Sigmoid colon (tissue), 7 donors: ENCODE measurements around the gene DHRS7. TPM values are rescaled to one million over a fixed set of nuclear protein-coding genes. Genes with fewer than 3 reads are reported as not detected.

ENCODE experiments used
- DNase-seq: peaks from one replicate; pipeline ENCODE4 v3.0.0-alpha.2; 2019
- H3K27ac ChIP-seq, 4 donors: fragments of 200-600 bp; sonication (generic); one replicate each; pipeline ENCODE4 v1.5.1; 2016 to 2019; ENCODE audit warnings: mild to moderate bottlenecking in 1 of 4
- H3K27me3 ChIP-seq, 3 donors: fragments of 200-600 bp; sonication (generic); one replicate each; pipeline ENCODE4 v1.5.1; 2019; ENCODE audit warnings: mild to moderate bottlenecking in 1 of 3
- H3K36me3 ChIP-seq, 4 donors: fragments of 200-600 bp; sonication (generic); one replicate each; pipeline ENCODE4 v1.5.1; 2016 to 2019
- H3K4me1 ChIP-seq, 4 donors: fragments of 200-600 bp; sonication (generic); one replicate each; pipeline ENCODE4 v1.5.1; 2017 to 2019
- H3K4me3 ChIP-seq, 4 donors: fragments of 200-600 bp; sonication (generic); one replicate each; pipeline ENCODE4 v1.5.1; 2017 to 2019; ENCODE audit warnings: mild to moderate bottlenecking in 2 of 4, moderate library complexity in 1 of 4
- H3K9me3 ChIP-seq, 4 donors: fragments of 200-600 bp in 3 of 4; sonication (generic) in 3 of 4; one replicate each; pipeline versions ENCODE4 v1.5.1 to v1.6.1; 2013 to 2019
- EP300 ChIP-seq, 4 donors: sonication (generic); formaldehyde crosslinking; IDR thresholded peaks; one replicate each; pipeline ENCODE4 v1.6.1; 2017; ENCODE audit warnings: antibody characterized with exemption in 4 of 4
- POLR2A ChIP-seq, 2 donors: fragments of 450-650 bp; IDR thresholded peaks; one replicate each; pipeline ENCODE4 v1.6.1; 2016; ENCODE audit warnings: antibody characterized with exemption in 2 of 2, mild to moderate bottlenecking in 2 of 2, moderate library complexity in 2 of 2
- POLR2AphosphoS5 ChIP-seq, 4 donors: sonication (generic); formaldehyde crosslinking; IDR thresholded peaks; one replicate each; pipeline ENCODE4 v1.6.1; 2017; ENCODE audit warnings: antibody characterized with exemption in 4 of 4
- WGBS, 2 donors: extraction: QIAGEN DNeasy Blood & Tissue Kit; methylation state at CpG; one replicate each; pipeline ENCODE4 v1.1.7; 2013; 5-methylcytosine and 5-hydroxymethylcytosine counted together
- intact Hi-C: fragments of 100-400 bp; cut with DNase I; formaldehyde crosslinking; loops from one replicate; pipeline ENCODE4 v1.15.1; 2023
- polyA plus RNA-seq, 3 donors: library from polyadenylated mRNA; stranded (reverse); fragments of 200-250 nt; gene quantifications; one replicate each; pipeline ENCODE4 v1.2.3, GENCODE V29; 2013
- total RNA-seq, 4 donors: library from RNA; depleted of rRNA; stranded (reverse); fragments of >200 nt; gene quantifications; one replicate each; pipeline ENCODE4 v1.1.0, GENCODE V29; 2016
- TF ChIP-seq, protein P1 (sequence below), 4 experiments: fragments of 450-650 bp in 3 of 4; fragments of 200-600 bp in 1 of 4; IDR thresholded peaks; one replicate each; pipeline ENCODE4 v1.5.1; 2016 to 2019; ENCODE audit warnings: antibody characterized with exemption in 4 of 4, mild to moderate bottlenecking in 3 of 4, moderate library complexity in 2 of 4
- donor health status: healthy with polysubstance abuse.
- donor health status: Bipolar disorder and iron deficiency.
- donor health status: healthy.

DHRS7 gene
- total and polyA plus RNA-seq, 7 donors = 18.0 to 70.9 (median 49.2) TPM

DNA sequence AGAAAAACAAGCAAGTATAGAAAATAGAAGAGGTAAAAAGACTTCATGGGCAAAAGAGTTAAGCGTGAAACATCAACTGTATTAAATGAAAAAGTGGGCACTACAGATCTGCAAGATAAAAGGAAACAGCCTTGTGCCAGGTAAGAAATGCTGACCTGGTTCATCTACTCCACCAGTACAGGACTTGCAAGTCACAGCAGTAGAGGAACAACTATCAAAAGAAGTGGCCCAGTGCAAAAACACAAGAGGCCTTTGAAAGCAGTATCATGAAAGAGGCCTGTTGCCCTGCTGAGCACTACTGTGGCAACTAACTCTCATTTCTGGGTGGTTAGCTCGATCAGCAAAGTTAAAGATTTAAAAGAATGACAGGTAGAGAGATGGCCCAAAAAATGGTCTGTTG, 10.5 kb downstream of the DHRS7 start:
- intact Hi-C loops = no loop called here
- TF ChIP-seq POLR2AphosphoS5 (IDR thresholded peaks at IDR 0.05) (no peak), EP300 (IDR thresholded peaks at IDR 0.05) (no peak), POLR2A (IDR thresholded peaks at IDR 0.05) (no peak)
- TF ChIP-seq, protein P1, sequence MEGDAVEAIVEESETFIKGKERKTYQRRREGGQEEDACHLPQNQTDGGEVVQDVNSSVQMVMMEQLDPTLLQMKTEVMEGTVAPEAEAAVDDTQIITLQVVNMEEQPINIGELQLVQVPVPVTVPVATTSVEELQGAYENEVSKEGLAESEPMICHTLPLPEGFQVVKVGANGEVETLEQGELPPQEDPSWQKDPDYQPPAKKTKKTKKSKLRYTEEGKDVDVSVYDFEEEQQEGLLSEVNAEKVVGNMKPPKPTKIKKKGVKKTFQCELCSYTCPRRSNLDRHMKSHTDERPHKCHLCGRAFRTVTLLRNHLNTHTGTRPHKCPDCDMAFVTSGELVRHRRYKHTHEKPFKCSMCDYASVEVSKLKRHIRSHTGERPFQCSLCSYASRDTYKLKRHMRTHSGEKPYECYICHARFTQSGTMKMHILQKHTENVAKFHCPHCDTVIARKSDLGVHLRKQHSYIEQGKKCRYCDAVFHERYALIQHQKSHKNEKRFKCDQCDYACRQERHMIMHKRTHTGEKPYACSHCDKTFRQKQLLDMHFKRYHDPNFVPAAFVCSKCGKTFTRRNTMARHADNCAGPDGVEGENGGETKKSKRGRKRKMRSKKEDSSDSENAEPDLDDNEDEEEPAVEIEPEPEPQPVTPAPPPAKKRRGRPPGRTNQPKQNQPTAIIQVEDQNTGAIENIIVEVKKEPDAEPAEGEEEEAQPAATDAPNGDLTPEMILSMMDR (IDR thresholded peaks at IDR 0.05) = no peak
- peaks cover 0 to 14% (median 9%) of the 10 kb centered on the region in 4 donors for H3K4me1 ChIP-seq
- H3K36me3 ChIP-seq = peaks cover 0 to 35% (median 7%) of the 10 kb centered on the region in 4 donors
- DNase-seq = no peak
- 79 to 89% methylated on average over 2 of the region's 2 CpGs for WGBS, 2 donors
- no peaks in the 10 kb centered on the region for H3K9me3 ChIP-seq
- no peak overlapping the region for H3K4me3 ChIP-seq
- no peaks in the 10 kb centered on the region for H3K27me3 ChIP-seq
- H3K27ac ChIP-seq = no peak overlapping the region

DNA sequence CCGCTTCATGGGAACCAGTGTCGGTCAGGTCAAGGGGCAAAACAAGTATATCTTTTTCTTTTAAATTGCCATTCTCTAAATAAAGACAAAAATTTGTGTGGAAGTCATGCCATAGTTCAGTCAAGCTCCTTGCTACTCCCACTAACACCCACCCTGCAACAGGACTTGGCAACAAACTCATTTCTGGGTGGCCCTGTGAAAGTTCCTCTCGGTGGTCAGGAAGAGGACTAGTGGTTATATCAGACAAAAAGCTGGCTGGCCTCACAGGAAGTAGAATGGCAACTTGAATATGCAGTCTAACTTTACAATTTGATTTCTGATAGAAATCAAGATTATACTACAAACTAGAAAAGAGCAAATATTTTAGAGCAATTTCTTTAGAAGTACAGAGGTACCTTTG, 11.2 kb downstream of the DHRS7 start:
- Histone ChIP-seq H3K36me3 (peaks cover 0 to 42% (median 7%) of the 10 kb centered on the region in 4 donors), H3K27ac (no peak overlapping the region), H3K4me3 (no peak overlapping the region), H3K4me1 (peaks cover 0 to 14% (median 9%) of the 10 kb centered on the region in 4 donors), H3K9me3 (no peaks in the 10 kb centered on the region), H3K27me3 (no peaks in the 10 kb centered on the region)
- intact Hi-C loops = no loop called here
- TF ChIP-seq, protein P1 (IDR thresholded peaks at IDR 0.05) = no peak
- TF ChIP-seq EP300 (IDR thresholded peaks at IDR 0.05) = no peak
- TF ChIP-seq POLR2A (IDR thresholded peaks at IDR 0.05) = no peak
- no peak for TF ChIP-seq POLR2AphosphoS5 (IDR thresholded peaks at IDR 0.05)
- DNase-seq = no peak
- WGBS, 2 donors = 75 to 92% methylated on average over 3 of the region's 3 CpGs

DNA sequence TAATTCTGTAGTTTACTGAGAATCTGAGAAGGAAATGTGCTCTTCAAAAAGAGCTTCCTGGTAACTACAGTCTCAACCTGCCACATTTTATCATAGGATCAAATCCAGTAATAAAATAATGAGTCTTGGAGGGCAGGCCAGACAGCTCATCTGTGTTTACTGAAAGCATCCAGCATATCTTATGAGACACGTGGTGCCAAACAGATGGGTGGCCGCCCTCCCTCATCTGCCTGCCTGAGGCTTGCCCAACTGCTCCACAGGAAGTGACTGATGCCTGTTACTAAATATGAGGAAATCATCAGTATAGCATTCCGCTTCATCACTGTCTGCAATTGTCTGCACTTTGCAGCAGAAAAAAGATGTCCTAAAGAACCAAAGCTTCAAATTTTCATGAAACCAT, 13.5 kb downstream of the DHRS7 start:
- TF ChIP-seq POLR2A (IDR thresholded peaks at IDR 0.05) (no peak), POLR2AphosphoS5 (IDR thresholded peaks at IDR 0.05) (peak in 3 of 4 donors; percentile 9 to 28 (median 21))
- Histone ChIP-seq H3K9me3 (no peaks in the 10 kb centered on the region), H3K27me3 (no peaks in the 10 kb centered on the region), H3K4me1 (peaks cover 0 to 10% (median 5%) of the 10 kb centered on the region in 4 donors), H3K27ac (peak overlapping the region in 3 of 4 donors; percentile 7 to 47 (median 19)), H3K36me3 (peaks cover 0 to 63% (median 8%) of the 10 kb centered on the region in 4 donors), H3K4me3 (no peak overlapping the region)
- intact Hi-C loops = no loop called here
- 23 to 56% methylated on average over 3 of the region's 3 CpGs for WGBS, 2 donors
- DNase-seq = peak; percentile 86

DNA sequence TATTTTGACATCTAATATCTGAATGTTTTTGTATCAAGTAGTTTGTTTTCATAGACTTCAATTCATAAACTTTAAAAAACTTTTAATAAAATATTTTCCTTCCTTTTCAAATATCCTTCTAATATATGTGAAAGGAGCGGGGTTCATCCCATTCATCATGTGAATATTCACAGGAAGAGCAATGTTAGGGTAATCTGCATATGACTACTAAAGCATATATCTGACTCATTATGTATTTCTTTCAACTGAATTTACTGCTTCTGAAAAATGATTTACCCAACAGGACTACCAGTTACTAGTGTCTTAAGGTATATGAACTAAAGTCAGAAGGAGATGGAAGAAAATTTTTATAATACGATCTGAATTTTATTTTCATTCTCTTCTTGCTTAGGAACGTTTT, 30.5 kb downstream of the DHRS7 start:
- Histone ChIP-seq H3K4me1 (no peaks in the 10 kb centered on the region), H3K36me3 (no peaks in the 10 kb centered on the region), H3K27me3 (no peaks in the 10 kb centered on the region), H3K9me3 (no peaks in the 10 kb centered on the region), H3K27ac (no peak overlapping the region), H3K4me3 (no peak overlapping the region)
- TF ChIP-seq, protein P1 (IDR thresholded peaks at IDR 0.05) = no peak
- no peak for TF ChIP-seq EP300 (IDR thresholded peaks at IDR 0.05)
- no peak for TF ChIP-seq POLR2A (IDR thresholded peaks at IDR 0.05)
- intact Hi-C loops = no loop called here
- WGBS, 2 donors = 96% methylated on average over 3 of the region's 3 CpGs
- no peak for DNase-seq

DNA sequence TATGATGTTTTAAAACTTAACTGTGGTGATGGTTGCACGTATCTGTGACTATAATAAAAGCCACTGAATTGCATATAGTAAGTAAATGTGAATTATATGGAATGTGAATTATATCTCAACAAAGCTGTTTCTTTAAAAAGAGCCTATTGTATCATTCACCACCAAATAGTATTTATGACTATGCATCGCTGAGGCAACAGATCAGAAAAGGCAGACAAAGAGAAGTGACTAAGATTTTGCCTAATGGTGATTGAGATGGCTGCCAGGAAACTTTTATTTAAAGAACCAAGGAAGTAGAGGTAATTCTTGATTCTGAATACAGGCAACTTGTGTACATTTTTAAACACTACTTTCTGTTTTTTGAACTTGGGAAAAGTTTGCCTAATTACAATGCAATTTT, 31.7 kb downstream of the DHRS7 start:
- no peak overlapping the region for H3K4me3 ChIP-seq
- TF ChIP-seq EP300 (IDR thresholded peaks at IDR 0.05) = no peak
- TF ChIP-seq, protein P1 (IDR thresholded peaks at IDR 0.05) = no peak
- no peak for TF ChIP-seq POLR2AphosphoS5 (IDR thresholded peaks at IDR 0.05)
- no peak for TF ChIP-seq POLR2A (IDR thresholded peaks at IDR 0.05)
- H3K27me3 ChIP-seq = no peaks in the 10 kb centered on the region
- no peak for DNase-seq
- 65 to 86% methylated on average over 2 of the region's 2 CpGs for WGBS, 2 donors
- H3K27ac ChIP-seq = no peak overlapping the region
- intact Hi-C loops = no loop called here
- H3K4me1 ChIP-seq = no peaks in the 10 kb centered on the region
- no peaks in the 10 kb centered on the region for H3K9me3 ChIP-seq
- H3K36me3 ChIP-seq = no peaks in the 10 kb centered on the region
